Muscle layer of colon (tissue), 2 donors: ENCODE results near the gene SYNPO2.
"Not testable (repeated sequence)": the region's sequence is repeated elsewhere in the genome, so short reads cannot be mapped to it uniquely, and the experiment has no call there.

ENCODE experiments used
- H3K27ac ChIP-seq: one replicate; pipeline ENCODE4 v1.7.0; 2013; ENCODE audit warnings: low read depth, mild to moderate bottlenecking, low read length, moderate library complexity
- H3K27me3 ChIP-seq, 2 donors: one replicate each; pipeline ENCODE4 v1.7.0; 2013; ENCODE audit warnings: low read length in 2 of 2, mild to moderate bottlenecking in 2 of 2; ENCODE audit not compliant: insufficient read depth in 2 of 2, control insufficient read depth in 1 of 2
- H3K36me3 ChIP-seq: one replicate; pipeline ENCODE4 v1.7.0; 2013; ENCODE audit warnings: mild to moderate bottlenecking, low read length; ENCODE audit not compliant: insufficient read depth
- H3K4me1 ChIP-seq: one replicate; pipeline ENCODE4 v1.7.0; 2013; ENCODE audit warnings: mild to moderate bottlenecking, low read length; ENCODE audit not compliant: insufficient read depth
- H3K4me3 ChIP-seq, 2 donors: one replicate each; pipeline ENCODE4 v1.7.0; 2013; ENCODE audit warnings: low read length in 2 of 2, low read depth in 1 of 2, mild to moderate bottlenecking in 1 of 2, moderate library complexity in 1 of 2
- H3K9ac ChIP-seq: one replicate; pipeline ENCODE4 v1.7.0; 2013; ENCODE audit warnings: low read length
- H3K9me3 ChIP-seq: one replicate; pipeline ENCODE4 v1.7.0; 2013; ENCODE audit warnings: mild to moderate bottlenecking, low read length
- donor health status: abdominal sarcoma.
- donor health status: Adenocarcinoma of cecum.

The SYNPO2 gene

GRCh38 chr4:118992149-118992548, 103.5 kb downstream of the SYNPO2 start:
- H3K27me3 ChIP-seq: no peaks in the 10 kb centered on the region
- peaks cover 6% of the 10 kb centered on the region for H3K36me3 ChIP-seq
- peak overlapping the region; percentile 68 for H3K27ac ChIP-seq
- H3K9ac ChIP-seq: no peak overlapping the region
- H3K4me1 ChIP-seq: peaks cover 85% of the 10 kb centered on the region
- H3K4me3 ChIP-seq: peak overlapping the region; percentile 7 to 18
- H3K9me3 ChIP-seq: no peaks in the 10 kb centered on the region

GRCh38 chr4:118993333-118993732, 104.7 kb downstream of the SYNPO2 start:
- Histone ChIP-seq H3K36me3 (peaks cover 6% of the 10 kb centered on the region), H3K9me3 (no peaks in the 10 kb centered on the region), H3K27me3 (no peaks in the 10 kb centered on the region), H3K27ac (peak overlapping the region; percentile 68), H3K4me3 (no peak overlapping the region), H3K9ac (no peak overlapping the region), H3K4me1 (peaks cover 83% of the 10 kb centered on the region)

GRCh38 chr4:118994030-118994429, 105.4 kb downstream of the SYNPO2 start:
- H3K4me3 ChIP-seq: no peak overlapping the region
- H3K9ac ChIP-seq: no peak overlapping the region
- peaks cover 83% of the 10 kb centered on the region for H3K4me1 ChIP-seq
- H3K9me3 ChIP-seq: no peaks in the 10 kb centered on the region
- peaks cover 6% of the 10 kb centered on the region for H3K36me3 ChIP-seq
- peak overlapping the region; percentile 62 for H3K27ac ChIP-seq
- H3K27me3 ChIP-seq: no peaks in the 10 kb centered on the region

GRCh38 chr4:118995693-118996391, 107.2 kb downstream of the SYNPO2 start:
- H3K9ac ChIP-seq: no peak overlapping the region
- H3K36me3 ChIP-seq: no peaks in the 10 kb centered on the region
- no peaks in the 10 kb centered on the region for H3K27me3 ChIP-seq
- H3K9me3 ChIP-seq: no peaks in the 10 kb centered on the region
- peaks cover 86% of the 10 kb centered on the region for H3K4me1 ChIP-seq
- peak overlapping the region; percentile 72 for H3K27ac ChIP-seq
- no peak overlapping the region for H3K4me3 ChIP-seq

- Histone ChIP-seq H3K9me3 (no peaks in the 10 kb centered on the region), H3K36me3 (no peaks in the 10 kb centered on the region), H3K9ac (no peak overlapping the region), H3K4me1 (peaks cover 82% of the 10 kb centered on the region), H3K4me3 (no peak overlapping the region), H3K27ac (peak overlapping the region; percentile 91), H3K27me3 (no peaks in the 10 kb centered on the region)
Observed at GRCh38 chr4:118997601-118998000, 108.9 kb downstream of the SYNPO2 start.

GRCh38 chr4:118999919-119000318, 111.3 kb downstream of the SYNPO2 start:
- Histone ChIP-seq H3K4me1 (peaks cover 72% of the 10 kb centered on the region), H3K9ac (peak overlapping the region; percentile 26), H3K9me3 (no peaks in the 10 kb centered on the region), H3K36me3 (no peaks in the 10 kb centered on the region), H3K4me3 (no peak overlapping the region), H3K27ac (peak overlapping the region; percentile 91), H3K27me3 (no peaks in the 10 kb centered on the region)

GRCh38 chr4:119000400-119000799, 111.7 kb downstream of the SYNPO2 start:
- Histone ChIP-seq H3K9me3 (no peaks in the 10 kb centered on the region), H3K36me3 (no peaks in the 10 kb centered on the region), H3K27me3 (no peaks in the 10 kb centered on the region), H3K4me3 (no peak overlapping the region), H3K9ac (peak overlapping the region; percentile 26), H3K27ac (peak overlapping the region; percentile 91), H3K4me1 (peaks cover 67% of the 10 kb centered on the region)

GRCh38 chr4:119002476-119002875, 113.8 kb downstream of the SYNPO2 start:
- H3K27ac ChIP-seq: peak overlapping the region; percentile 49
- H3K9me3 ChIP-seq: no peaks in the 10 kb centered on the region
- no peak overlapping the region for H3K9ac ChIP-seq
- H3K4me3 ChIP-seq: no peak overlapping the region
- H3K27me3 ChIP-seq: no peaks in the 10 kb centered on the region
- H3K4me1 ChIP-seq: peaks cover 70% of the 10 kb centered on the region
- no peaks in the 10 kb centered on the region for H3K36me3 ChIP-seq

GRCh38 chr4:119003001-119003400, 114.3 kb downstream of the SYNPO2 start:
- not testable (repeated sequence) for H3K9ac ChIP-seq, H3K36me3 ChIP-seq, H3K27me3 ChIP-seq, H3K9me3 ChIP-seq, H3K4me3 ChIP-seq
- peaks cover 70% of the 10 kb centered on the region for H3K4me1 ChIP-seq
- H3K27ac ChIP-seq: peak overlapping the region; percentile 49

GRCh38 chr4:119005928-119006460, 117.3 kb downstream of the SYNPO2 start:
- Histone ChIP-seq H3K4me1 (peaks cover 65% of the 10 kb centered on the region), H3K27me3 (no peaks in the 10 kb centered on the region), H3K9me3 (no peaks in the 10 kb centered on the region), H3K9ac (no peak overlapping the region), H3K4me3 (no peak overlapping the region), H3K36me3 (no peaks in the 10 kb centered on the region), H3K27ac (peak overlapping the region; percentile 53)

GRCh38 chr4:119008761-119009160, 120.1 kb downstream of the SYNPO2 start:
- Histone ChIP-seq H3K36me3 (no peaks in the 10 kb centered on the region), H3K27me3 (no peaks in the 10 kb centered on the region), H3K9ac (no peak overlapping the region), H3K9me3 (no peaks in the 10 kb centered on the region), H3K4me1 (peaks cover 55% of the 10 kb centered on the region), H3K4me3 (no peak overlapping the region), H3K27ac (no peak overlapping the region)

- H3K4me3 ChIP-seq, H3K9ac ChIP-seq: not testable (repeated sequence)
- H3K27ac ChIP-seq: peak overlapping the region; percentile 68
Observed at GRCh38 chr4:119010221-119010620, 121.6 kb downstream of the SYNPO2 start.

More at GRCh38 chr4:119010221-119010620, 121.6 kb downstream of the SYNPO2 start:
- not testable (repeated sequence) for H3K9me3 ChIP-seq, H3K27me3 ChIP-seq, H3K36me3 ChIP-seq
- H3K4me1 ChIP-seq: peaks cover 57% of the 10 kb centered on the region
